Loucy (cell line): ENCODE results near the gene ADD2.
"Not testable (repeated sequence)": the region's sequence is repeated elsewhere in the genome, so short reads cannot be mapped to it uniquely, and the experiment has no call there.

Experiments
- H2AFZ ChIP-seq: fragments of 200-600 bp; sonication (generic); 2 replicates; pipeline ENCODE4 v1.6.0; 2016; ENCODE audit warnings: antibody characterized with exemption, mild to moderate bottlenecking, low read length, moderate library complexity
- H3F3A ChIP-seq: fragments of 200-600 bp; 2 replicates; pipeline ENCODE4 v1.6.0; 2016; ENCODE audit warnings: antibody characterized with exemption, low read depth, mild to moderate bottlenecking
- H3K27me3 ChIP-seq: fragments of 200-600 bp; sonication (generic); 2 replicates; pipeline ENCODE4 v1.6.1; 2014; ENCODE audit warnings: low read length, mild to moderate bottlenecking; ENCODE audit not compliant: insufficient read depth, poor library complexity, severe bottlenecking
- H3K36me3 ChIP-seq: fragments of 200-600 bp; sonication (generic); 2 replicates; pipeline ENCODE4 v1.6.1; 2016; ENCODE audit warnings: low read length; ENCODE audit not compliant: insufficient read depth
- H3K4me1 ChIP-seq: fragments of 200-600 bp; sonication (generic); 2 replicates; pipeline ENCODE4 v1.5.1; 2014; ENCODE audit warnings: low read length, mild to moderate bottlenecking; ENCODE audit not compliant: insufficient read depth, poor library complexity, severe bottlenecking
- H3K4me2 ChIP-seq: fragments of 200-600 bp; sonication (generic); 2 replicates; pipeline ENCODE4 v1.6.0; 2014; ENCODE audit warnings: antibody characterized with exemption, low read length, low read depth, mild to moderate bottlenecking; ENCODE audit not compliant: poor library complexity, severe bottlenecking
- H3K4me3 ChIP-seq: fragments of 200-600 bp; sonication (generic); 2 replicates; pipeline ENCODE4 v1.5.1; 2014; ENCODE audit warnings: low read length, mild to moderate bottlenecking, mixed read lengths; ENCODE audit not compliant: poor library complexity, severe bottlenecking
- H3K79me2 ChIP-seq: fragments of 200-600 bp; sonication (generic); 2 replicates; pipeline ENCODE4 v1.6.1; 2014; ENCODE audit warnings: low read length; ENCODE audit not compliant: insufficient read depth
- H3K9ac ChIP-seq: fragments of 200-600 bp; sonication (generic); 2 replicates; pipeline ENCODE4 v1.6.0; 2014; ENCODE audit warnings: mild to moderate bottlenecking, low read depth, low read length, moderate library complexity; ENCODE audit not compliant: poor library complexity, severe bottlenecking
- H3K9me2 ChIP-seq: fragments of 200-600 bp; sonication (generic); replicated peaks from 2 replicates; pipeline ENCODE4 v1.6.1; 2016; ENCODE audit warnings: low read depth, low read length, mixed read lengths
- H3K9me3 ChIP-seq: fragments of 200-600 bp; sonication (generic); 2 replicates; pipeline ENCODE4 v1.6.1; 2014; ENCODE audit warnings: mild to moderate bottlenecking, antibody characterized with exemption, low read length, low read depth; ENCODE audit not compliant: insufficient read depth
- H4K20me1 ChIP-seq: fragments of 200-600 bp; sonication (generic); 2 replicates; pipeline ENCODE4 v1.6.0; 2014; ENCODE audit warnings: antibody characterized with exemption, low read length, mild to moderate bottlenecking; ENCODE audit not compliant: insufficient read depth, poor library complexity, severe bottlenecking
- CTCF ChIP-seq: fragments of 200-600 bp; sonication (generic); conservative IDR thresholded peaks from 2 replicates; pipeline ENCODE4 v1.5.1; 2014; ENCODE audit warnings: mild to moderate bottlenecking, antibody characterized with exemption, low read length
- EZH2phosphoT487 ChIP-seq: fragments of 200-600 bp; IDR thresholded peaks from 2 replicates; pipeline ENCODE4 v1.6.1; 2018; ENCODE audit warnings: antibody characterized with exemption, mild to moderate bottlenecking, moderate library complexity, borderline replicate concordance

ADD2 gene

GRCh38 chr2:70655786-70656185, 112.2 kb downstream of the ADD2 start:
- no peaks in the 10 kb centered on the region for H3F3A ChIP-seq
- no peak overlapping the region for H3K9ac ChIP-seq
- TF ChIP-seq EZH2phosphoT487: no peak
- no peak for TF ChIP-seq CTCF
- no peaks in the 10 kb centered on the region for H4K20me1 ChIP-seq
- H3K9me2 ChIP-seq: no peaks in the 10 kb centered on the region
- H3K36me3 ChIP-seq: no peaks in the 10 kb centered on the region
- no peaks in the 10 kb centered on the region for H3K9me3 ChIP-seq
- H3K4me3 ChIP-seq: no peak overlapping the region
- no peaks in the 10 kb centered on the region for H3K79me2 ChIP-seq
- no peaks in the 10 kb centered on the region for H3K27me3 ChIP-seq
- no peak overlapping the region for H3K4me2 ChIP-seq
- H2AFZ ChIP-seq: peak overlapping the region; percentile 27; the same call in 1 of the 2 replicates
- peaks cover 22% of the 10 kb centered on the region for H3K4me1 ChIP-seq

GRCh38 chr2:70655211-70655610, 112.8 kb downstream of the ADD2 start:
- not testable (repeated sequence) for H4K20me1 ChIP-seq, H3K9me3 ChIP-seq, H3K27me3 ChIP-seq, H3K36me3 ChIP-seq, H3K4me3 ChIP-seq, H3K4me2 ChIP-seq, H3K79me2 ChIP-seq, H3K9ac ChIP-seq, H2AFZ ChIP-seq, H3F3A ChIP-seq, H3K9me2 ChIP-seq
- H3K4me1 ChIP-seq: peaks cover 22% of the 10 kb centered on the region
- TF ChIP-seq CTCF: peak; percentile 71

GRCh38 chr2:70651727-70652126, 116.3 kb downstream of the ADD2 start:
- Histone ChIP-seq H3K4me2 (no peak overlapping the region), H3K79me2 (no peaks in the 10 kb centered on the region), H3K4me1 (peaks cover 8% of the 10 kb centered on the region), H3K9me2 (no peaks in the 10 kb centered on the region), H3K27me3 (no peaks in the 10 kb centered on the region), H3K9ac (no peak overlapping the region), H3F3A (no peaks in the 10 kb centered on the region), H2AFZ (no peak overlapping the region), H4K20me1 (no peaks in the 10 kb centered on the region), H3K36me3 (no peaks in the 10 kb centered on the region), H3K9me3 (no peaks in the 10 kb centered on the region), H3K4me3 (no peak overlapping the region)
- TF ChIP-seq EZH2phosphoT487 (no peak), CTCF (no peak)
